B cell (primary cell): Measurements from ENCODE around the gene BRICD5.

Experiments
- CTCF ChIP-seq: fragments of 200-600 bp; IDR thresholded peaks from one replicate; pipeline ENCODE4 v1.8.0; 2022; ENCODE audit warnings: antibody characterized with exemption, mild to moderate bottlenecking
- EZH2 ChIP-seq: IDR thresholded peaks from 2 replicates; pipeline ENCODE4 v1.6.1; 2012; ENCODE audit warnings: borderline replicate concordance, low read depth, mild to moderate bottlenecking, moderate library complexity, low read length; ENCODE audit not compliant: insufficient read depth, poor library complexity, severe bottlenecking

DNA sequence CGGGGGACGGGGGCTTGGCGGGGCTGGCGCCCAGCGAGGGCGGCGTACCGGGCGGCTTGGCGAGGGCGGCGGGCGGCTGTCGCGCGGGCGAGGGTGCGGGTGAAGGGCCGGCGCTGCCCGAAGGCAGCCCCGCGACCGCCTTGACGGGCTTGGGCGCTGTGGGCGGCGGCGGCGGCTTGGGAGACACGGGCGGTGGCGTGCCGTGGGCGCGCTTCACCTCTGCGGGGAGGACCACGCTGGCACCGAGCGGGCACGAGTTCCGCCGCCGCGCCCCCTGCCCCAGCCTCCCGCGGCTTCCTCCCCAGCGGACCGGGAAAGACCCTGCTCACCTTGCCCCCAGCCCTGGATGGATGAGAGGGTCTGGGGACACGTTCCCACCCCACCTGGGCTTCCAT is 31.6 kb downstream of the BRICD5 start:
- TF ChIP-seq CTCF (no peak), EZH2 (no peak)
